K562 (cell line): Measurements from ENCODE around the gene BCORL1. TPM values are rescaled to one million over a fixed set of nuclear protein-coding genes. Genes with fewer than 3 reads are reported as not detected.

Experiments
- ATAC-seq: fragments of 200-7000 bp; cut with Tn5 transposase; 3 replicates; pipeline ENCODE4 v1.9.1; 2020; ENCODE audit warnings: moderate library complexity
- BruUV-seq: library from RNA; stranded (reverse); fragments of 400-500 nt; replicated peaks from 2 replicates; lab custom pipeline; 2021; lab: Mats Ljungman, UMichigan
- CTCF ChIA-PET: fragments of 300-600 bp; formaldehyde crosslinking; extraction: SDS; loops from one replicate; lab custom pipeline; 2021; ENCODE audit warnings: low intra/inter-chr PET ratio; lab: Yijun Ruan, JAX
- POLR2A ChIA-PET: fragments of 300-600, 350-650 bp; sonication (Branson Sonifier 250); formaldehyde crosslinking; extraction: SDS; loops from one replicate; lab custom pipeline; 2021; ENCODE audit warnings: antibody characterized with exemption, inconsistent platforms; lab: Yijun Ruan, JAX
- DNase-seq, 4 experiments: peaks; one replicate each; pipeline versions ENCODE4 v3.0.0 to v3.0.0-alpha.2; 2011 to 2018; ENCODE audit warnings: low spot score in 3 of 4, mixed read lengths in 3 of 4; ENCODE audit errors: extremely low read depth in 1 of 4
- FAIRE-seq: peaks from 2 replicates; lab custom pipeline; 2011; peaks lifted over from hg19 to GRCh38; lab: Jason Lieb, UNC
- H2AFZ ChIP-seq: 2 replicates; pipeline ENCODE4 v1.6.0; 2011; ENCODE audit warnings: low read depth, low read length, control low read depth, inconsistent platforms
- H3K27ac ChIP-seq: fragments of 200-600 bp; 3 replicates; pipeline ENCODE4 v1.8.0; 2011; ENCODE audit warnings: low read depth, mild to moderate bottlenecking, control low read depth, inconsistent platforms, low read length, moderate library complexity, mixed read lengths; ENCODE audit errors: extremely low read depth
- H3K27me3 ChIP-seq, 2 experiments: fragments of 300-600 bp in 1 of 2; 2 replicates in 1 of 2; 3 replicates in 1 of 2; pipeline versions ENCODE4 v1.6.0 to v1.8.0; 2011; ENCODE audit warnings: inconsistent platforms in 2 of 2, low read length in 2 of 2, mild to moderate bottlenecking in 1 of 2, mixed read lengths in 1 of 2, moderate library complexity in 1 of 2; ENCODE audit not compliant: control insufficient read depth in 2 of 2, insufficient read depth in 2 of 2
- H3K36me3 ChIP-seq: fragments of 300-600 bp; 3 replicates; pipeline ENCODE4 v1.8.0; 2011; ENCODE audit warnings: mild to moderate bottlenecking, low read length, inconsistent platforms; ENCODE audit not compliant: control insufficient read depth, insufficient read depth
- H3K4me1 ChIP-seq, 2 experiments: fragments of 200-600 bp in 1 of 2; replicated peaks in 1 of 2; 2 replicates in 1 of 2; 3 replicates in 1 of 2; pipeline versions ENCODE4 v1.5.1 to v1.8.0; 2011; ENCODE audit warnings: inconsistent platforms in 2 of 2, low read length in 2 of 2, mild to moderate bottlenecking in 1 of 2, mixed read lengths in 1 of 2, moderate library complexity in 1 of 2; ENCODE audit not compliant: control insufficient read depth in 2 of 2, insufficient read depth in 2 of 2
- H3K4me2 ChIP-seq: 2 replicates; pipeline ENCODE4 v1.6.1; 2011; ENCODE audit warnings: low read length, control low read depth, inconsistent platforms, mixed read lengths; ENCODE audit not compliant: insufficient read depth
- H3K4me3 ChIP-seq: fragments of 200-600 bp; sonication (generic), shearing (Covaris generic); 2 replicates; pipeline ENCODE4 v1.5.1; 2016; ENCODE audit warnings: control low read depth, inconsistent platforms
- H3K79me2 ChIP-seq: fragments of 200-600 bp; 3 replicates; pipeline ENCODE4 v1.8.0; 2011; ENCODE audit warnings: low read length, inconsistent platforms; ENCODE audit not compliant: control insufficient read depth, insufficient read depth
- H3K9ac ChIP-seq, 2 experiments: 2 replicates each; pipeline versions ENCODE4 v1.6.0 to v1.6.1; 2011; ENCODE audit warnings: low read depth in 2 of 2, low read length in 2 of 2, control low read depth in 1 of 2, inconsistent platforms in 1 of 2, mild to moderate bottlenecking in 1 of 2, mixed read lengths in 1 of 2; ENCODE audit not compliant: insufficient read depth in 1 of 2
- H3K9me1 ChIP-seq: one replicate; pipeline ENCODE4 v1.6.0; 2011; ENCODE audit warnings: inconsistent platforms, mild to moderate bottlenecking, low read length, moderate library complexity; ENCODE audit not compliant: control insufficient read depth, insufficient read depth
- H3K9me3 ChIP-seq: replicated peaks from 2 replicates; pipeline ENCODE4 v1.5.1; 2011; ENCODE audit warnings: low read depth, low read length, inconsistent platforms; ENCODE audit not compliant: control insufficient read depth, insufficient read depth
- H4K20me1 ChIP-seq: replicated peaks from 2 replicates; pipeline ENCODE4 v1.6.1; 2011; ENCODE audit warnings: low read length, inconsistent platforms, mixed read lengths; ENCODE audit not compliant: control insufficient read depth, insufficient read depth
- ARID2 ChIP-seq: fragments of 450-650 bp; IDR thresholded peaks from 2 replicates; pipeline ENCODE4 v1.6.1; 2017; ENCODE audit warnings: antibody characterized with exemption, mild to moderate bottlenecking
- ASH1L ChIP-seq: fragments of 450-650 bp; IDR thresholded peaks from 2 replicates; pipeline ENCODE4 v1.6.1; 2018; ENCODE audit warnings: borderline replicate concordance, mild to moderate bottlenecking, low read depth; ENCODE audit not compliant: partially characterized antibody
- CCNT2 ChIP-seq: IDR thresholded peaks from 2 replicates; pipeline ENCODE4 v1.6.1; 2011; ENCODE audit warnings: borderline replicate concordance, low read depth, mild to moderate bottlenecking, moderate library complexity, mixed read lengths, low read length; ENCODE audit not compliant: insufficient read length; ENCODE audit errors: extremely low read depth
- CTBP1 ChIP-seq: fragments of 450-650 bp; IDR thresholded peaks from 2 replicates; pipeline ENCODE4 v1.6.1; 2016; ENCODE audit warnings: borderline replicate concordance
- HNRNPLL ChIP-seq: fragments of 200-400 bp; formaldehyde crosslinking; IDR thresholded peaks from 2 replicates; pipeline ENCODE4 v1.6.1; 2017; ENCODE audit warnings: low read length, low read depth, mild to moderate bottlenecking; ENCODE audit not compliant: poor library complexity, severe bottlenecking
- JUND ChIP-seq, 2 experiments: IDR thresholded peaks; 2 replicates in 1 of 2; 3 replicates in 1 of 2; pipeline ENCODE4 v1.6.1; 2011; ENCODE audit warnings: borderline replicate concordance in 2 of 2, low read depth in 2 of 2, low read length in 2 of 2, improper control_type of control experiment in 1 of 2, missing biosample characterization in 1 of 2, missing genetic modification characterization in 1 of 2, missing genetic modification reagents in 1 of 2
- KLF1 ChIP-seq: fragments of 450-650 bp; IDR thresholded peaks from 2 replicates; pipeline ENCODE4 v1.6.1; 2016; ENCODE audit warnings: missing genetic modification characterization, missing compliant biosample characterization
- LEF1 ChIP-seq: fragments of 450-650 bp; IDR thresholded peaks from 2 replicates; pipeline ENCODE4 v1.6.1; 2016; ENCODE audit warnings: mild to moderate bottlenecking
- MECOM ChIP-seq: fragments of 250-450 bp; sonication (Bioruptor Pico); IDR thresholded peaks from 2 replicates; pipeline ENCODE4 v1.8.0; 2022; ENCODE audit warnings: inconsistent platforms
- MED1 ChIP-seq: sonication (generic); formaldehyde crosslinking; IDR thresholded peaks from 2 replicates; pipeline ENCODE4 v1.8.1; 2023; ENCODE audit warnings: missing genetic modification reagents, borderline replicate concordance
- POLR2AphosphoS5 ChIP-seq: IDR thresholded peaks from 2 replicates; pipeline ENCODE4 v1.6.1; 2011; ENCODE audit warnings: mild to moderate bottlenecking, low read depth, low read length, moderate library complexity; ENCODE audit not compliant: control insufficient read depth, insufficient read depth
- SAFB ChIP-seq: fragments of 200-400 bp; formaldehyde crosslinking; IDR thresholded peaks from 2 replicates; pipeline ENCODE4 v1.6.1; 2017; ENCODE audit warnings: low read depth, low read length, borderline replicate concordance
- SPI1 ChIP-seq: IDR thresholded peaks from 2 replicates; pipeline ENCODE4 v1.6.1; 2011; ENCODE audit warnings: low read depth, low read length, control low read depth, borderline replicate concordance
- SREBF1 ChIP-seq: fragments of 150-350 bp; IDR thresholded peaks from 2 replicates; pipeline ENCODE4 v1.6.1; 2014; ENCODE audit warnings: antibody characterized with exemption, low read depth, low read length, borderline replicate concordance
- YY1 ChIP-seq, 3 experiments: IDR thresholded peaks; 2 replicates each; pipeline ENCODE4 v1.6.1; 2011; ENCODE audit warnings: low read length in 2 of 3, mild to moderate bottlenecking in 2 of 3, moderate library complexity in 2 of 3, borderline replicate concordance in 1 of 3, control low read depth in 1 of 3, low read depth in 1 of 3; ENCODE audit not compliant: insufficient read depth in 3 of 3, insufficient replicate concordance in 2 of 3, control insufficient read depth in 1 of 3, insufficient read length in 1 of 3; ENCODE audit errors: extremely low read depth in 1 of 3
- ZNF23 ChIP-seq: fragments of 250-450 bp; sonication (Bioruptor Pico); IDR thresholded peaks from 2 replicates; pipeline ENCODE4 v1.4.0; 2020; ENCODE audit warnings: mild to moderate bottlenecking
- ZNF263 ChIP-seq: sonication (generic); formaldehyde crosslinking; IDR thresholded peaks from 2 replicates; pipeline ENCODE4 v1.8.0; 2022; ENCODE audit warnings: mild to moderate bottlenecking, missing genetic modification reagents, borderline replicate concordance
- ZNF444 ChIP-seq: fragments of 250-450 bp; sonication (Bioruptor Pico); IDR thresholded peaks from 2 replicates; pipeline ENCODE4 v1.4.0; 2020; ENCODE audit warnings: mild to moderate bottlenecking, moderate library complexity
- WGBS: fragments of 100-300 bp; shearing (Covaris generic); methylation state at CpG from one replicate; pipeline ENCODE4 v1.1.6; 2016; ENCODE audit warnings: low coverage, mixed read lengths; ENCODE audit not compliant: insufficient coverage; ENCODE audit errors: missing lambda C conversion rate; 5-methylcytosine and 5-hydroxymethylcytosine counted together
- in situ Hi-C: fragments of 300-500 bp; cut with MboI; formaldehyde crosslinking; loops from 4 replicates; pipeline ENCODE4 v1.15.0; 2018; ENCODE audit warnings: inconsistent platforms, mixed read lengths
- intact Hi-C: fragments of 100-400 bp; cut with micrococcal nuclease; formaldehyde crosslinking; loops from 2 replicates; pipeline ENCODE4 v1.14.2; 2022
- polyA plus RNA-seq, 8 experiments: library from polyadenylated mRNA; depleted of rRNA in 4 of 8; stranded (reverse) in 5 of 8; unstranded in 3 of 8; fragments of >200 nt; fragmentation: Nextera tagmentation in 2 of 8; fragmentation: Illumina TruSeq in 1 of 8; extraction: Ambion mirVana in 2 of 8; extraction: Trizol in 1 of 8; gene quantifications; 2 replicates each; pipeline versions ENCODE4 v1.2.1 to v1.2.3, GENCODE V29; 2011 to 2014; ENCODE audit warnings: inconsistent platforms in 1 of 8, missing spikeins in 1 of 8
- total RNA-seq, 7 experiments: library from RNA; depleted of rRNA in 6 of 7; stranded (reverse); fragments of >200 nt in 6 of 7; fragmentation: Illumina TruSeq in 2 of 7; extraction: Trizol in 2 of 7; gene quantifications; 2 replicates each; pipeline versions ENCODE4 v1.2.1 to v1.2.3, GENCODE V29; 2011 to 2021; ENCODE audit warnings: low replicate concordance in 1 of 7
- TF ChIP-seq, protein P1 (sequence below), 2 experiments: fragments of 450-650 bp; conservative IDR thresholded peaks; 2 replicates each; pipeline ENCODE4 v1.6.1; 2017; ENCODE audit warnings: mild to moderate bottlenecking in 2 of 2, moderate library complexity in 2 of 2

Gene BCORL1
- total and polyA plus RNA-seq, 9 of the 15 experiments (the other 6 are each of a cell fraction or from before 2014, with no cell fraction given), result 0.48 to 29.6 (median 2.1) TPM

- Histone ChIP-seq H3K9me3 (no peaks in the 10 kb centered on the region), H3K9me1 (no peaks in the 10 kb centered on the region), H3K36me3 (no peaks in the 10 kb centered on the region), H3K4me3 (peak overlapping the region; percentile 37), H3K4me2 (peak overlapping the region; percentile 82), H3K9ac (peak overlapping the region; percentile 76 to 83), H3K27ac (peak overlapping the region; percentile 94), H4K20me1 (no peaks in the 10 kb centered on the region), H2AFZ (peak overlapping the region; percentile 97), H3K27me3 (no peaks in the 10 kb centered on the region), H3K4me1 (peaks cover 40 to 51% of the 10 kb centered on the region in 2 experiments), H3K79me2 (peaks cover 9% of the 10 kb centered on the region; the same call in 2 of the 3 replicates)
- ChIA-PET POLR2A (interaction anchor here (0.6 to 1.5 kb wide), 5 partner anchors 10 to 726 kb away, joined by 3 to 11 read pairs (median 4); no protein-coding TSS in a partner anchor), CTCF (no interaction called here)
- in situ Hi-C loops (no loop called here), intact Hi-C loops (no loop called here)
- WGBS, result 3% methylated on average over 6 of the region's 56 CpGs
- FAIRE-seq (peak; percentile 94), ATAC-seq (peak; percentile 84), DNase-seq (peak; percentile 80 to 90 (median 86))
- TSS peak; percentile 58 for BruUV-seq
- TF ChIP-seq SAFB (no peak), SREBF1 (no peak), SPI1 (0 out of 2 replicates have a peak, but pooled peaks have one; percentile 21), ZNF444 (CRISPR knock-in tag) (no peak), ARID2 (no peak), CCNT2 (peak; percentile 80), ASH1L (no peak), JUND (IDR thresholded peaks at IDR 0.05; ENCODE audit: borderline replicate concordance, low read depth, low read length) (0 out of 2 replicates have a peak, but pooled peaks have one; percentile 10), JUND (tag; IDR thresholded peaks at IDR 0.05; ENCODE audit: borderline replicate concordance, low read depth, low read length) (peak; percentile 15; the same call in 1 of the 3 replicates), ZNF263 (CRISPR knock-in tag) (peak; percentile 99), ZNF23 (no peak), YY1 (IDR thresholded peaks at IDR 0.05; ENCODE audit: borderline replicate concordance in 1 of 3, control insufficient read depth in 1 of 3, extremely low read depth in 1 of 3, insufficient read depth in 3 of 3, insufficient read length in 1 of 3, insufficient replicate concordance in 2 of 3, low read depth in 1 of 3, low read length in 2 of 3) (peak in 1 of 3 experiments; percentile 40), HNRNPLL (peak; percentile 35), MECOM (CRISPR knock-in tag) (no peak), KLF1 (no peak), MED1 (CRISPR knock-in tag) (no peak), CTBP1 (peak; percentile 79), POLR2AphosphoS5 (peak; percentile 64), LEF1 (peak; percentile 67; the same call in 1 of the 2 replicates)
- TF ChIP-seq, protein P1, sequence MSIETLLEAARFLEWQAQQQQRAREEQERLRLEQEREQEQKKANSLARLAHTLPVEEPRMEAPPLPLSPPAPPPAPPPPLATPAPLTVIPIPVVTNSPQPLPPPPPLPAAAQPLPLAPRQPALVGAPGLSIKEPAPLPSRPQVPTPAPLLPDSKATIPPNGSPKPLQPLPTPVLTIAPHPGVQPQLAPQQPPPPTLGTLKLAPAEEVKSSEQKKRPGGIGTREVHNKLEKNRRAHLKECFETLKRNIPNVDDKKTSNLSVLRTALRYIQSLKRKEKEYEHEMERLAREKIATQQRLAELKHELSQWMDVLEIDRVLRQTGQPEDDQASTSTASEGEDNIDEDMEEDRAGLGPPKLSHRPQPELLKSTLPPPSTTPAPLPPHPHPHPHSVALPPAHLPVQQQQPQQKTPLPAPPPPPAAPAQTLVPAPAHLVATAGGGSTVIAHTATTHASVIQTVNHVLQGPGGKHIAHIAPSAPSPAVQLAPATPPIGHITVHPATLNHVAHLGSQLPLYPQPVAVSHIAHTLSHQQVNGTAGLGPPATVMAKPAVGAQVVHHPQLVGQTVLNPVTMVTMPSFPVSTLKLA (conservative IDR thresholded peaks at IDR 0.05), result peak in 1 of 2 experiments; percentile 71; a peak in 3 of 4 replicates
Measured at GRCh38 chrX:129957241-129958082, 25.0 kb upstream of the BCORL1 start.
